NCI-H345 treated with DMSO at 0.1 percent for 48 hours (cell line): ENCODE results near the gene ERC2.

ENCODE experiments used
- DNase-seq: peaks from one replicate; lab custom pipeline; 2025; ENCODE audit not compliant: unreplicated experiment; lab: John Stamatoyannopoulos, UW

The ERC2 gene

DNA sequence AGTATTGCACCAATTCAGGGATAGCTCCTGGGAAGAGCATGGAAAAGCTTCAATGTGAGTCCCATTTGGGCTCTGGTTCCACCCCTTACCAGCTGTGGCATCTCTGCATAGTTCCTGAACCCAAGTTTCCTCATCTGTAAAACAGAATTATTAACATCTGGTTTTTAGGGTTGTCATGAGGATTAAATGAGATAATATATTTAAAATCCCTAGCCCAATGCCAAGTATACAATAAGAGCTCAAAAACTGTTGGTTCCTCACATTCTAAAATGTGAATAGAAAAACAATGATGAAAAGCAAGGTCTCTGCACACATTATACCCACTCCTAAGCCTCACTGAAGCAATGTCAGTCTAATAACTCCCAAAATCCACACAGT, 743.9 kb downstream of the ERC2 start:
- no peak for DNase-seq

DNA sequence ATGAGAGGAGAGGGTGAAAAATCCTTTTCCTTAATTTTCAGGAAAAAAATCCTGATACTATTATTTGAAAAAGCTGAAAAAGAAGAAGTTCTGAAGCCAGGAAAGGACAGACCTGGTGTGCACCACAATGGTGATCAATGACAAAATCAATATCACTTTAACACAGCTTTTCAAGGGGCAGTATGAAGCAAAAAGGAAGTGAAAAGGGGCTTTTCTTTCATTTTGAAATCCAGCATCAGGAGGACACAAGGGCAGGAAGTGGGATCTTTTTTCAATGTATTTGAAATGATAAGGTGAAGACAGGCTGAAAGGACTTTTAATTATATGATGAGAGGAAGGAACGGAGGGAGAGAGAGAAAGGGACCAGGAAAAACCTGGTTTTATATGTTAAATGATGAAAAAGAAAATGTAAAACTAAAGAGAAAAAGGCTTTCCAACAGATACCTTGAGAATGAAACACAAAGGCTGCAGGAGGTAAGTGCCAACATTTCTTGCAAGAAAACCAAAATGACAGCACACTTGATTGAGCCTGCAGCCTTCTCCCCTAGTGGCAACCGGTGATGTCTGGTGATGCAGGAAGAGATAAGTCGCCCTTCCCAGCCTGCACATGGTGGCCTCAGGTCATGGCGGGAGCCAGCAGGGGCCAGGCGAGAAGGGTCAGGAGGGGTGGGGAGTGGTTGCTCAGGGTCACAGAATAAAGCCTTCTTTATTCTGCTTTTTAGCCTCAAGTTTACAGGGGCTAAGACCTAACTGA, 744.4 kb downstream of the ERC2 start:
- no peak for DNase-seq

DNA sequence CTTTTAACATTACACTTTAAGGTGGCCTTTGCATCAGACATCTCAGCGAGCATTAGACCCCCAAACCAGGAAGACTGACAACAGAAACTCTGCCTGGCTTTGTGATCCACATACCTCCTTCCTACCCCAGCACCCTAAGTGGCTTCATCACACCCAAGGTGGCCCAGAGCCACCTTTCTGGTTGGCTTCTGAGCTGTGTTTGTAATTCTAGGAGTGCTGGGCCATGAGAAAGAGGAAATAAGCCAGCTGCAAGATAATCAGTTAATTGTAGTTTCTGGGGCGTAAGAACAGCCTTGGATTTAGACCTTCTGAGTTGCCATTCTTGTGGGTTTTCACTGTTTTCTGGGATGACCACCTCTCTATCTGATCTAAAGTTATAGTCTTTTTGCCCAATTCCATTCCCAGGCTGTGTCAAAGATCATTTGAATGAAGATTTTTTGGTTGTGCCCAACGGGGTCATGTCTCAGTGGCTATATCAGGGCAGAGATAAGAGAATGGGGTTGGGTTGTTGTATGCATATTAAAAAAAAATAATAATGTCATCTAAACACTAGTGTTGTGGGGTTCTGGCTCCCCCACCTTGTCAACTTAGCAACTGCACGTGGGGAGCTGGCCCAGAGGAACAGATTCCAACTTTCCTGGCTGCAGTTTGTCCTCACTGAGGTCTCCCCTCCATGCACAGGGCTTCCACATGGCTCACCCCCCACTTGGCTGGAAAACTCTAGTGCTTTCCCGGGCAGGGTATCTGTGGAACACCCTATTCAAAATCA, 746.4 kb downstream of the ERC2 start:
- DNase-seq, result no peak

DNA sequence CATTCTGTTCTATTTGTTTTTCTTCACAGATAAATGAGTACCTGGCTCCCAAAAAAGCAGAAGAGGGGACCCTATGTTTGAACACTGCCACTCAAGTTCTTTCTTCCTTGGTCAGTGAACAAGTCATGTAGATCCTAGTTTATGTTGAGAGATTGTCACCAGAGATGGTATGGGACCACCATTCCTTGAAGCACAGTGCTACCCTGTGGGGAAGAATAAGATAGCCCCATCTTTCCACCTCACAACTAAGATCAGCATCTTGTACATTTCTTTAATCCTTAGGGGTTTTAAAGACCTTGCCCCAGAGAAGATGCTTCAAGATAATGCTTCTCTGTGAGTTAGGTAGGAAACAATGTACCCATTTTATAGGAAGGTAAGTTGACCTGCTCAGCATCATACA, 747.7 kb downstream of the ERC2 start:
- no peak for DNase-seq

DNA sequence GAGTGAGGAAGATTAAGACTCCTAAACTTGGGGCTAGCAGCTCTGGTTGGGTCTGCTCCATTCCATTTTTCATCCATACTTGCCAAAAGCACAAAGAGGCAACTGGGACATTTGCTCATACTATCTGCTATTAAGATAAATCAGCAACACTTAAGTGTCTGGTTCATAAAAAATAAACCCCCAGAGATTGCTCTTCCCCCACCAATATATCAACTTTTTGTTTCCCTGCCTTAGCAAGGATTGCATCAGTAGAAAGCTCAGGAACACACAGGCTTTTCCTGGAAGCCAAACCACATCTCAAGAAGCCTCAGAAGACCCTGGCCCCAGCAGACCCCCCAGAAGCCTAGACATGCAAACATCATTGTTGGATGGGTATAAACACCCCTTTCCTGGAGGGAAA, 748.8 kb downstream of the ERC2 start:
- no peak for DNase-seq

DNA sequence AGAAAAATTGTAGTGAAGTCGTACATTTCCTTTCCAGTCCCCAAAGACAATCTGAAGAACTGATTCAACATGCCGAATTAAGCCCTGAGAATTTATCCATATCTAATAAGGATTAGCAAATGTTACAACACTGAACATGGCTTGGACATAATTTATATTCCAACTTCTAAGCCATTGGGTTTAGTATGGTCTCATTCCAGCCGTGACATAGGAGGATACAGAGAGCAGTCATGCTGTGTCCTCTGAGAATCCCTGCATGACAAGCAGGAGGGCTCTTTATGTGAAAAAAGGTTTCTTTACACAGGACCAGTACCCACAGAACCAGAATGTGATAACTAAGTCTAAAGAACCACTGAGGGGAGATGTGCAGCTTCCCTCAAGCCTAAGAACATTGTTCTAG, 749.3 kb downstream of the ERC2 start:
- no peak for DNase-seq

DNA sequence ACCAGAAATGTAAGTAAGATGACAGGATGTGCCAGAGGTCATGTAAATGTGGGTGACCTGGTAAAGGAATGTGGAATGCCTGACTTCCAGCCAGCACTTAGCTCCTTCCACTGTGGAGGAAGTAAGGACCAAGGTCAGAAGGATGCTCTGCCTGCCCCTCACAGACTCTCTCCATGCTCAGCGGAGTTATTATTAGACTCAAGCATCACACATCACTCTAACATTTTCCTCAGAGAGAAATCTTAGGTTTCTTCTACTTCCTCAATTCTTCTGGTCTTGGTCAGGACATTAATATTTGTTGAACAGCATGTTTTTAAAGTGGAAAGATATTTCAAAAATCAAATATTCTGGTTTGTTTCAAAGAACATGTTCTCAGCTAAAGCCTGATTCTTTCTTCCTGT, 749.7 kb downstream of the ERC2 start:
- DNase-seq, result no peak

DNA sequence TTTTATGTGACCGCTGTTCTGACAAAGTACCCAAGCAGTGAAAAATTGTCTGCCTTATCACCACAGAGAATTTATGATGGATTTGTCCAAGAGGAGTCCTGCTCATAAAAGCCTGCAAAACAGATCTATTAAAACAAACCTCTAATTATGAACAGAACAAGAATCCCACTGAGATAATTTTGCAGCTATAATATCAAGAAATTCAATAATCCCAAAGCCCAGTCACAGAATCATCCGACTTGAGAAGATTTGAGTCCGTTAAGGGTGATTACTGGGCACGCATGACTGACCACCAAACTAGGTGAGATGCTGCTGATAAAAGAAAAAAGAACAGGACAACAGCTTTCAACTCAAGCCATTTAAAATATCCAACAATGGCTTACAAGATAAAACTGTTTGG, 750.2 kb downstream of the ERC2 start:
- DNase-seq, result no peak

DNA sequence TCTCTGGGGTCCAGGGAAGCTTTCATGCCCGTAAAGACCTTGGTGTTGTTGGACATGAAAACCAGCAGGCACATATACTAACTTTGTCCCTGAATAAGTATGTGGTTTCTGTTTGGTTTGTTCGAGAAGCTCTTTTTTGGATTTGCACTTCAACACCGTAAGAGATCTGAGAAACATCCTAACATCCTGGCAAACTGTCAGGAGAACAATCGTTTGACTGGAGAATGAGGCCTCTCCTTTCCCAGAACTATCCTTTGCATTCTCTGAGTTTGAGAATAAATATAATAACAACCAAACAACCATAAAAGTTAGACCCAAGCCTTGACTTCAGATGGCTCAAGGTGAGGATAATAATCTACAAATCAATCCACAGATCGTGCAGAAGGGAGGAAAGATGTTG, 750.8 kb downstream of the ERC2 start:
- DNase-seq, result no peak

DNA sequence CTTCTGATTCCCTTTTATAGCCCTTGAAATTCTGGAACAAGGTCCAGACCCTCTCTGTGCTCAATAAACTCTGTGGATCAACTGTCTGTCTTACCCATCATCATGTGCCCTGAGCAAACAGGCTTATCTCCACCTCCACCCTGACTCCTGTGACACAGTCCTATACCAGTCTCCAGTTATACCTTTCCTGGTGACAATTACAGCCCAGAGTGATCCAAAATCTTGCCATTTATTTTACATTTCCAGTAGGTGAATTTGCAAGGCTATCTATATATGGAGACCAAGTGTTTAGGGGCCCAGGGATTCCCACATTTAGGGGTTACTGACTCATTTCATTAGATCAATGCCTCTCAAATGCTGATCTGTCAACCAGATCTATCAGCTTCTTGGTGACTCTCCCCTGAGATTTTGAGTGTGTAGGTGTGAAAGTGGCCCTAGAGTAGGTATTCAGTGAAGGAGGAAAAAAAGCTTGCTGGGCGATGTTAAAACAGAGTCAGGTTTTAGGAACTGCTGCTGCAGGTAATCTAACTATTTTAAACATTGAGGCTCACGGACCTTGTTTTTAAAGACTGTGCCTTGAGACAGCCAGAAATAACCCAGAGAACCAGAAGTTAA, 751.5 kb downstream of the ERC2 start:
- DNase-seq, result no peak

DNA sequence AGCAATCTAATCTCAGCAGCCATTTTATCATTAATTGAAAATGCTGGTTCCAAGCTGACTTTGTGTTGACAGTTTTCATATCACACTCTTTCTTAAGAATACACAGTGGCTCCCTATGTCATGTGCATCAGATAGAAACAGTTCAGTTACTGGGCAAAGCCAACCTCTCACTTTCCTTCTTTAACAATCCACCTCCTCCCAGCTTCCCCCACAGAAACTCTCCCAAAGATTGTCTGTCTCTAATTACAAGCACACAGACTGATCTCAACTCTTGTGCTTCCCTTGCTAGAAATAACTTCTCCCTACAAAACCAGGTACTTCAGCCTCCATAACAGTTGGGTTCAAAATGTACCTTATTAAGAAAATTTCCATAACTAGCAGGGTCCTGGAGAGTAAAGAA, 752.2 kb downstream of the ERC2 start:
- no peak for DNase-seq

DNA sequence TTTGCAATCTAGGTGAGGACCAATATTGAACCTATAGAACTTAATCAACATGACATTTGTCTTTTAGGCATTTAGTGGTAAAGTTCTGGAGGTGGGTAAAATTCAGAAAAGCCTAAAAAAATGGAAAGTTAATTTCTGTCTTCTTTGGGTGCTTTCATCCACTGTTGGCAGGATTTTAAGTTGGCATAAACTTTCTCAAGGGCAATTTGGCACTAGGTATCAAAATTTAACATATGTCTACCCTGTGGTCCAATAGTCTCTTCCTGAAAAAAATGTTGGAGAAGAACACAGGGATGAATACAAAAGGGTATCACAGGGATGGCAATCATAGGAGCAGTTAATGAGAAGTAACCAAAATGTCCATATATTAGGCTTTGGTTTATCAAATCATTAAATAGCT, 754.2 kb downstream of the ERC2 start:
- no peak for DNase-seq

DNA sequence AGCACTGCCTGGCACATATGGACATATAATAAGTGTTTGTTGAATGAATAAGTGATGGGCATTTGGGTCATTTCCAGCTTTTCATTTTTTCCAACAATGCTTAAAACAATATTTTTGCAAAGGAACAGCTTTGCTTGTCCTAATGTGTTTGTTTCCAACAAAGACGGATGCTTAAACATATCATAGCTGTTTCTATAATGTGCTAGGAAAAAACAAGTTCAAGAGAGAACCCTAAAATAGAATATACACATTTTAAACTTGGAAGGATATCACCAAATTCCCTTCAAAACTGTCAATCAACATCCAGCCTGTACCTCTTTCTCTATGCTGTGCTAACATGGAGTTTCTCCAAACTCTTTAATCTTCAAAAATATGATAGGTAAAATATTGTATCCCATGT, 756.6 kb downstream of the ERC2 start:
- no peak for DNase-seq

DNA sequence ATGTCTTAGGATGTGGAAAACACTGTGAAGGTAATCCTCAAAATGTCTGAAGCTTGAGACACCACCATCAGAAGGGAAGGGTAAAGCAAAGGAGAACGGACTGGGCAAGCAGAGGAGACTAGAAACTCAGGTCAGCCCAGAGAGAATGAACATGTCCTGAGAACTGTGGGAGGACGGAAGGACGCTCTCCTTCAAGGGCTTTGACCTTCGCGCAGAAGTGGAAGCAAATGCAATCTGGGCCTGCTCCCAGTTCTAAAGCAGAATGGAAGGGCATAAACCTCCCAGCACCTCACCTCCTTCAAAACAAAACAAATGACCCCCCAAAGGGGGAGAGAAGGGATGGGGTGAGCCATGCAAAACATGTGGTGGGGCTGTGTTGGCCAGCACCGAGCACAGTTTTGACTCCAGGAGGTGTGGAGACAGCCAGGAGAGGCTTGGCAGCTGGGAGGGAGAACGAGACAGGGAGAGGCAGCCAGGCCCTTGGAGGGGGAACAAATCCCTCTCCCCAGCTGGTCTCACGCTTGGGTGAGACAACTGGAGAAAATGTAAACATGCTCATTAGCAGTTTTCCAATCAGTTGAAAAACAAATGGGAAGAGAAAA, 758.8 kb downstream of the ERC2 start:
- DNase-seq, result no peak

DNA sequence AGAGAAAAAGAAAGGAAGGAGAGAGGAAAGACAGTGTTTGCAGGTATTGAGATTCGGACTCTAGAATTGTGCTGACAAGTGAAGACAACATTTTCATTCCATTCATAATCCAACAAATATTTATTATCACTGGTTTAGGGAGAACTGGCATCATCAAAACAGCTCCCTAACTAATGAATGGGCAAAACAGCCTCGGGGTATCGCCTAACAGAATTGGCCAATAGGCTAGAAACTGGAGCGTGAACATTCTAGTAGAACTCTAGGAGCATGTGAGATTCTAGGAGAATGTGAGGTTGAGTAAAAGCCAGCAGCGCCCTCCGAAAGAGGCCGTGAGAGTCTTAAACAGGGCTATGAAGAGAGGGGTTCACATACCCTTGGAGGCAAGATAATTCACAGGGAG, 759.3 kb downstream of the ERC2 start:
- DNase-seq, result no peak

DNA sequence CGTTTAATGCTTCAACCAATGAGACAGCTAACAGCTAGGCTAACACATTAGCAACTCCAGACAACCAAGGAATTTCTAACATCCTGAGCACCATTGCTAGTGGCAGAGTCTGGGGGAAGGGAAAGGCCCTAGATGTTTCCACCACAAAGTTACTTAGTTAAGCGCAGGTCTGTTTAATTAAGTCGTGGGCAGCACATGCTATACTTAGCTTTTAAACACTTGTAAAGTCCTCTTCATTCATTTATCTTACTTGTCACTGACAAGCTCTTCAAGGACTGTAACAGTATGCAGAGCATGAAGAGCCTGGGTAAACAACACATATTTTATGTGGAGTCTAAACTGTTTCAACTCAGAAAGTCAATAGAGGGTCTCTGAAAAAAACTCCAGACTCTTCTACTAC, 760.0 kb downstream of the ERC2 start:
- peak; percentile 10 for DNase-seq

DNA sequence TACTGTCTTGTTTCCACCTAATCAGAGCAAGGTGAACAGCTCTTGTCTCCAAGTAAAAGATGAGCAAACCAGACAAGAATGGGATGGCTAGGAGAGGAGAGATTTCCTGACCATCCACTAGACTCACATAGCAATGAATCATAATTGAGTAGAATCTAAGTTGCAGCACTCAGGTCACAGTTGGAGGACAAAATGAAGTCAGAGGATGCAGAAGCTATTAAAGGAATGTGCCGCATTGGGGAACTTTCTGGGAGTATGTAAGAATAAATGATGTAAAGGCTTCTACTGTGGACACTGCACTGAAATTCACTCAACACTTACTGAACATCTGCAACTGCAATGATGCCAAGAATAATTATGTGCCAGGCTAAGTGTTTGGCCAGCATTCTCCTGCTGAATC, 763.7 kb downstream of the ERC2 start:
- DNase-seq, result no peak

DNA sequence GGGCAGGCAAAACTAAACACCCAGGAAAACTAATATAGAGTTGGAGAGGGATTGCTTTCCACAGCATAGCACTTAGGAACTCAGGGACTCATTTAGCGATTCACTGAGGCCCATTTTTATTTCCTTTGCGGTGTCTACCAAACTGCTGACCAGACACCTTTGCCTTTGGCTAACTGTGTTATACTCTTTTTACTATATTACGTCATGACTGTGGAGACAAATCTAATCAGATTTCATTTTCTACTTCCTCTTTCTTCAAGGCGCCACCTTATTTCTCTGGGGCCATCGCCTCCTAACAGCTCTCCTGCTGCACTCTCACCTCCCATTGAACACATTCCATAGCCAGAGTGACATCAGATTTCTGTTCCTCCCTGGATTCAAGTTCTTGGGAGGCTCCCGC, 765.4 kb downstream of the ERC2 start:
- no peak for DNase-seq

DNA sequence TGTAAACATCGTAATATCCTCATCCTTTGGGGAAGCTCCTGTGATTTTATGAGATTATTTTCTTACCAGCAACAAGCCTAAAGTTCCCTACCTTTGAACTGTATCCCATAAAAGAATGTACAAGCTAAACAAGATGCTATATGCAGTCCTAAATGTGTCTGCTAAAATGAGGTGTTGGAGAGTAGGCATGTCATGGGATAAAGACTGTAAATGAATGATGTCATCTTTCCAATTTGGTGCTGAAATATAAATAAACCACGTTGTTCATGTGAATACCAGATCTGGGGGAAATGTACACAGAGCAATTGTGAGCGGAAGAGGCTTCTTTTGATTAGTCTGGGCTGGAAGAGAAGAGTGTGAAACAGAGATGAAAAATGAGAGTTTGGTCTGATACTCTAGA, 766.3 kb downstream of the ERC2 start:
- DNase-seq, result peak; percentile 4

DNA sequence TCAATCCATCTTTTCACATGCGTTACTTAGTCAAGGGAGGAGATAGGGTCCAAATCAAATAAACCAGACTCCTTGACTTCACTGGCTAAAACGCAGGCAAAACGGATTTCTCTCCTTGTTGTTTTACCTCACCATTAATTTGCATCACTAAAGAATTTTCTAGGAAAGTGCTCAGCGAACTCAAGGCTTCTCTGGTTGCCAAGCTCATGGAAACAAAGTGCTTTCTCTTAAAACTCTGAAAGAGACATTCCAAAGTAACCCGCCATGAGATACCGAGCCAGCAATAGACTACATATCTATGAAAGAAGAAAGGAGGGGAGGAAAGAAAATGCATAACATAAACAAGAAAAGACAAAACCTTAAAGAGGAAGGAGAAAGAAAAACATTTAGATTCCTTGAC, 769.4 kb downstream of the ERC2 start:
- no peak for DNase-seq

DNA sequence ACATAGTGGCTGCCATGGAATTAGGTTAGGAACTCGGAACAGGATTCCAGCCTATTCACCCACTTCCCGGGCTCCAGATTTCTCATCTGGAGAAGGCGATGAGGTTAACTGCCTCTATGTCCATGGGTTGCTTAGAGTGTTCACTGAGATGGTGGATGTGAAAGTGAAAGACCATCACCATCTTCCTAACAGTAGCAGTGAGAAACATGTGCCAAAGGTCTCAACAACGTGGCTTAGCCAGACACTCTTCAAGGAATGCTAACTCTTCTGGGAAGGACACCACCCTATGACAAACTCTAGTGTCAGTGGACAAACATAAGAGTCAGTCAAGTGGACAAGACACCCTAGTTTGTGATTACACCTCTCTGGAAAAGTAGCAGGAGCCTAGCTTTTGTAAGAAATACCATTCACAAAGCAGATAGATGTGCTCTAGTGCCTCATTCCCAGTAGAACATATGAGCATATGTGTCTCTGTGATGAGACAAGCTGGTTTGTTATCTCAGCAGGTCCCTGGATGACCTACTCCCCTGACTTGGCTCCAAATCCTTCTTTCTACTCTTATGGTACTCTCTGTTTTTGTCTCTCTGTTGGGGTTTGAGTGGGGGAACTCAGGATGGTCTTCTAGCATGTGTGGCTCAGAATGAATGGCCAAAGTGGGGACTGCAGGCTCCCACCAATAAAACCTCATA, 770.9 kb downstream of the ERC2 start:
- no peak for DNase-seq
